HG03460 (cell line): ENCODE data around the gene ADAMTS14.
A peak's percentile ranks its signal among the peaks of the same experiment; 100 is the strongest.
"Not testable (repeated sequence)": the region's sequence is repeated elsewhere in the genome, so short reads cannot be mapped to it uniquely, and the experiment has no call there.

ENCODE experiments used
- ATAC-seq: cut with Tn5 transposase; IDR thresholded peaks from one replicate; pipeline ENCODE4 v1.9.1; 2021; ENCODE audit not compliant: unreplicated experiment

ADAMTS14 gene

GRCh38 chr10:70672165-70673042 lies at the start of gene ADAMTS14:
TSS of gene ADAMTS14 (plus strand) at chr10:70672506. CDS start at chr10:70672803, 297 bp downstream.
- ATAC-seq, result no peak

- no peak for ATAC-seq
These were observed 49.8 kb upstream of the ADAMTS14 start for GRCh38 chr10:70622541-70622940.

- ATAC-seq, result no peak
These were observed 49.1 kb upstream of the ADAMTS14 start for GRCh38 chr10:70622981-70623844.

- ATAC-seq, result no peak
These were observed 46.2 kb upstream of the ADAMTS14 start for GRCh38 chr10:70626056-70626455.

GRCh38 chr10:70629338-70629737 lies 43.0 kb upstream of the ADAMTS14 start:
- ATAC-seq, result no peak

- not testable (repeated sequence) for ATAC-seq
These were observed 40.6 kb upstream of the ADAMTS14 start for GRCh38 chr10:70631735-70632134.

- ATAC-seq, result no peak
These were observed 38.3 kb upstream of the ADAMTS14 start for GRCh38 chr10:70634011-70634410.

- ATAC-seq, result not testable (repeated sequence)
These were observed 37.8 kb upstream of the ADAMTS14 start for GRCh38 chr10:70634515-70634914.

- ATAC-seq, result not testable (repeated sequence)
These were observed 32.5 kb upstream of the ADAMTS14 start for GRCh38 chr10:70639640-70640383.

GRCh38 chr10:70643272-70643671 lies 29.0 kb upstream of the ADAMTS14 start:
- ATAC-seq, result not testable (repeated sequence)

GRCh38 chr10:70644959-70645358 lies 27.3 kb upstream of the ADAMTS14 start:
- ATAC-seq, result not testable (repeated sequence)

GRCh38 chr10:70647086-70647485 lies 25.2 kb upstream of the ADAMTS14 start:
- ATAC-seq, result no peak

GRCh38 chr10:70648427-70648826 lies 23.9 kb upstream of the ADAMTS14 start:
- no peak for ATAC-seq

- ATAC-seq, result no peak
These were observed 22.8 kb upstream of the ADAMTS14 start for GRCh38 chr10:70649526-70649925.

GRCh38 chr10:70650104-70650503 lies 22.2 kb upstream of the ADAMTS14 start:
- ATAC-seq, result no peak

GRCh38 chr10:70650718-70651117 lies 21.6 kb upstream of the ADAMTS14 start:
- no peak for ATAC-seq

GRCh38 chr10:70651661-70652060 lies 20.6 kb upstream of the ADAMTS14 start:
- no peak for ATAC-seq

GRCh38 chr10:70652761-70653657 lies 19.3 kb upstream of the ADAMTS14 start:
- no peak for ATAC-seq

- no peak for ATAC-seq
These were observed 17.0 kb upstream of the ADAMTS14 start for GRCh38 chr10:70655316-70655715.

GRCh38 chr10:70656489-70656888 lies 15.8 kb upstream of the ADAMTS14 start:
- ATAC-seq, result peak; percentile 71
